Placental pericyte (primary cell): Measurements from ENCODE around the gene STPG1. TPM values are rescaled to one million over a fixed set of nuclear protein-coding genes. Genes with fewer than 3 reads are reported as not detected.

ENCODE experiments used
- total RNA-seq: library from RNA; depleted of rRNA; stranded (reverse); fragments of >200 nt; gene quantifications from 2 replicates; pipeline ENCODE4 v1.2.3, GENCODE V29; 2012

STPG1 gene, protein sequence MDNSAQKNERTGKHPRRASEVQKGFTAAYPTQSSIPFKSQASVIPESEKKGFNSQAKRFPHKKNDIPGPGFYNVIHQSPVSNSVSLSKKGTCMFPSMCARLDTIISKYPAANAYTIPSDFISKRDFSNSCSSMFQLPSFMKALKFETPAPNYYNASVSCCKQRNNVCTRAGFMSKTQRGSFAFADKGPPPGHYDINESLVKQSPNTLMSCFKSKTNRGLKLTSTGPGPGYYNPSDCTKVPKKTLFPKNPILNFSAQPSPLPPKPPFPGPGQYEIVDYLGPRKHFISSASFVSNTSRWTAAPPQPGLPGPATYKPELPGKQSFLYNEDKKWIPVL
- 2.6 and 7.3 TPM in 2 replicates for total RNA-seq

DNA sequence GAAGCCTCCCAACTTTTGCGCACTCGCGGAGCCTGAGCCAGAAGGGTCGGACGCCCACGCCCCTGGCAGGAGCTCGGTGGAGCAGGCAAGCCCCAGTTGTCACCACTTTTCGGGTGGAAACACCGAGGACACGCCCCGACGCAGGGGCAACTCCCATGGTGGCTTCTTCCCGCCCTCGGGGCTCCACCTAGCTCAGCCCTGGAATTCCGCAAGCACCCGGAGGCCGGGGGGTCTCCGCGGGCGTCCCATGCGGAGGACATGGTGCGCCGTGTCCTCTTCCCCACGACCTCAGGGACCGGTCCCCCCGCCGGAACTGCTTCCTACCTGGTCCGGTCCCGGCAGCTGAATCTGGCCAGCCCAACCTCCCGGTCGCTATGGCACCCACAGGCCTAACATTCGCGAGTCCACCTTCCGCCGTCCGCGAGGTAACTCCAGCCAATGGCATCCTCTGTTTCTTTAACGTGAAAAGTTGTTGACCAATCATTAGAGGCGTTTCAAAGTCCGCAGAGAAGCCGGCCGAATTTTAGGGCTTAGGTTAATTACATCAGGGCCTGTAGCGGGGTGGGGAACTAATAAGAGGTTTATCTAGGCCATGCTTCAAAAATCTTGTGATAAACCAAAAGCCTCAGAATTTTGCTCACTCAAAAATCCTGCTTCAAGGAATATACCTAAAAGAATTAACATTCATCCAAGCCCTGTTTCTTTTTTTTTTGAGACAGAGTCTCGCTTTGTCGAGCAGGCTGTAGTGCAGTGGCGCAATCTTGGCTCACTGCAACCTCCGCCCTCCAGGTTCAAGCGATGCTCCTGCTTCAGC is at the start of gene STPG1:
Gene STPG1, minus strand, starts transcription at position 433 of the 814 bp plus-strand sequence. CDS start 12,394 bp downstream, outside the sequence.

DNA sequence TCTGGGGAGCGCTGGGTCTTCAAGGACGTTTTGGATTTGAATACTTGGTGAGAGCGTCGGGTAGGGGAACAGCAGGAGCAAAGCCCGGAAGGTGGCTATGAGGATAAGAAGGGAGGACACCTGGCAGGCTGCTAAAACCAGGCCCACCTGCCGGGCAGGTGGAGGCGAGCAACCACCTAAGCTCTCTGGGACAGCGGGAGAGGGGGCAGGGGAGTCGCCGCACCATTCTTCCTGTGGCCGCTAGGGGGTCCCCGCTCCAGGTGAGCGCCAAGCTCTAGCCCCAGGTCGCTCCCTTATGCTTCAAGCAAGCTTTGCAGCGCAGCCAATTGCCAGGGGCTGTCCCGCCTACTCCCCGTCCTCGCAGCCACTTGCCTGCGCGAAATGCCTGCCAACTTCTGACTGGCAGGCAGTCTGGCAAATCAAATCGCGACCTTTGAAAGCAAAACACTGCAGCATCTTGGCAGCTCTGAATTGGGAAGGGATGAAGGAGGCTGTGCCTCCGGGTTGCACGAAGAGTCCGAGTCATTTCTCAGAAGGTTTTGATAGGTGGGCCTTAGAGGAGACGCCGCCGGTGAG is 1.8 kb upstream of the STPG1 start, which contains the start of gene NIPAL3:
Gene NIPAL3, plus strand, starts transcription at position 469 of the 576 bp plus-strand sequence. CDS start 3,746 bp downstream, outside the sequence.

DNA sequence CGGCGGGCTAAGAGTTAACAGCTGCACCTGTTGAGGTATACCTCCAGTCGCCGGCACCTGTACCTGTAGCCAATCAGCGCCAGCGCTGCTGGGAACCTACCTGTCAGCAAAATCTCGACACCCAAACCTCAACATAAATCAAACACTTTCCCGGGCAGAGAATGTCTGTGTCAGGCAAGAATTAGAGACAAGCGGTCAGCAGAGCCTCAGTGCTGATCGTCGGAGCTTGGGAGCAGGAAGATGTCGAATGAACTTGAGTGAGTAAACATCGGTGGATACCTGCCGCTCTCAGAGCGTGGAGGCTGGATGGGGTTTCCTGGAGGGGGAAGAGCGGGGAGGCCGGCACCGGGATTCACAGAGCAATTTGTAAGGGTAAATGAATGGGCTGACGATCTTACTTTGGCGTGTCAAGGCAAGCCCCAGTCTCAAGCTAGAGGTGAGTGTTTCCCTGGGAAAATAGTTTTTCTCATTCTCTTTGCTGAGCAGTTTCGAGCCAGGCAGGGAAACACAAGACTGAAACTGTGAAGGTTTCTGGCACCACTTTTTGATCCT is 94.2 kb downstream of the STPG1 start, which contains the start of gene GRHL3:
Gene GRHL3, plus strand, starts transcription at position 46 of the 552 bp plus-strand sequence. Its CDS starts 195 bp downstream, at position 241.

Other genes with a start within 250 kb of the STPG1 start
- not detected in 2 replicates for gene IFNLR1, start 226.5 kb downstream of the STPG1 start, total RNA-seq
- gene GRHL3, start 94.4 kb downstream of the STPG1 start, total RNA-seq: not detected in 2 replicates
- 23.4 and 55.1 TPM in 2 replicates for gene NIPAL3, start 2.0 kb upstream of the STPG1 start, total RNA-seq
- 2.2 and 17.5 TPM in 2 replicates for gene RCAN3, start 89.1 kb upstream of the STPG1 start, total RNA-seq
- gene NCMAP, start 142.3 kb upstream of the STPG1 start, total RNA-seq: not detected in 2 replicates
- 46.2 and 75.3 TPM in 2 replicates for gene SRRM1, start 229.5 kb upstream of the STPG1 start, total RNA-seq